B cell (primary cell): Measurements from ENCODE around the gene MYB. TPM values are rescaled to one million over a fixed set of nuclear protein-coding genes. Genes with fewer than 3 reads are reported as not detected.

ENCODE experiments used
- ATAC-seq: fragments of 200-7000 bp; cut with Tn5 transposase; one replicate; pipeline ENCODE4 v1.10.0; 2021; ENCODE audit warnings: low read depth, mild to moderate bottlenecking, moderate number of reproducible peaks, moderate library complexity
- CTCF ChIA-PET: fragments of 350-600 bp; sonication (Branson Sonifier 250); formaldehyde crosslinking; loops from one replicate; lab custom pipeline; 2021; ENCODE audit warnings: antibody characterized with exemption, inconsistent platforms; lab: Charles Lee
- POLR2A ChIA-PET: fragments of 350-600 bp; sonication (Branson Sonifier 250); formaldehyde crosslinking; loops from one replicate; lab custom pipeline; 2021; ENCODE audit warnings: antibody characterized with exemption; lab: Charles Lee
- DNase-seq: peaks from one replicate; pipeline ENCODE4 v3.0.0; 2013
- H2AFZ ChIP-seq: 2 replicates; pipeline ENCODE4 v1.6.1; 2012; ENCODE audit warnings: mild to moderate bottlenecking, low read depth, low read length; ENCODE audit not compliant: insufficient read depth, poor library complexity, severe bottlenecking
- H3K27ac ChIP-seq, 2 donors: 1 replicate in 1 of 2; 2 replicates in 1 of 2; pipeline ENCODE4 v1.5.1; 2012 to 2013; ENCODE audit warnings: low read length in 2 of 2, mild to moderate bottlenecking in 2 of 2, moderate library complexity in 1 of 2
- H3K27me3 ChIP-seq, 4 experiments: fragments of 200-600 bp in 1 of 4; sonication (generic) in 1 of 4; replicated peaks in 1 of 4; 1 replicate in 2 of 4; 2 replicates in 2 of 4; pipeline versions ENCODE4 v1.6.1 to v1.7.0; 2013 to 2016; ENCODE audit warnings: low read length in 3 of 4, mild to moderate bottlenecking in 2 of 4, mixed read lengths in 1 of 4, moderate library complexity in 1 of 4; ENCODE audit not compliant: insufficient read depth in 4 of 4, control insufficient read depth in 3 of 4; ENCODE audit errors: control extremely low read depth in 1 of 4
- H3K36me3 ChIP-seq, 2 experiments: replicated peaks in 1 of 2; 1 replicate in 1 of 2; 2 replicates in 1 of 2; pipeline versions ENCODE4 v1.6.1 to v1.7.1; 2013; ENCODE audit warnings: low read length in 1 of 2; ENCODE audit not compliant: insufficient read depth in 2 of 2, control insufficient read depth in 1 of 2; ENCODE audit errors: control extremely low read depth in 1 of 2, extremely low read depth in 1 of 2
- H3K4me1 ChIP-seq, 2 donors: fragments of 200-600 bp in 1 of 2; sonication (generic) in 1 of 2; 1 replicate in 1 of 2; 2 replicates in 1 of 2; pipeline versions ENCODE4 v1.5.1 to v1.6.1; 2013 to 2017; ENCODE audit warnings: low read length in 2 of 2; ENCODE audit not compliant: control insufficient read depth in 2 of 2, insufficient read depth in 2 of 2
- H3K4me2 ChIP-seq: replicated peaks from 2 replicates; pipeline ENCODE3; 2012; ENCODE audit warnings: mild to moderate bottlenecking, low read depth, low read length; ENCODE audit not compliant: poor library complexity, severe bottlenecking
- H3K4me3 ChIP-seq, 5 experiments: fragments of 200-600 bp in 1 of 5; sonication (generic) in 1 of 5; 1 replicate in 3 of 5; 2 replicates in 2 of 5; pipeline versions ENCODE4 v1.5.1 to v1.7.0; 2011 to 2016; ENCODE audit warnings: low read length in 4 of 5, mild to moderate bottlenecking in 4 of 5, low read depth in 2 of 5, control low read depth in 1 of 5, moderate library complexity in 1 of 5; ENCODE audit not compliant: insufficient read depth in 1 of 5; ENCODE audit errors: control extremely low read depth in 1 of 5, extremely low read depth in 1 of 5
- H3K79me2 ChIP-seq: fragments of 200-600 bp; sonication (generic); one replicate; pipeline ENCODE4 v1.6.0; 2016; ENCODE audit warnings: low read length; ENCODE audit not compliant: control insufficient read depth, insufficient read depth
- H3K9ac ChIP-seq: fragments of 200-600 bp; sonication (generic); 2 replicates; pipeline ENCODE4 v1.6.1; 2017; ENCODE audit warnings: mild to moderate bottlenecking, low read length, moderate library complexity
- H3K9me3 ChIP-seq, 3 donors: one replicate each; pipeline versions ENCODE4 v1.6.1 to v1.7.1; 2013; ENCODE audit warnings: low read length in 2 of 3; ENCODE audit not compliant: control insufficient read depth in 2 of 3, insufficient read depth in 1 of 3; ENCODE audit errors: control extremely low read depth in 1 of 3
- H4K20me1 ChIP-seq: 2 replicates; pipeline ENCODE4 v1.6.0; 2012; ENCODE audit warnings: mild to moderate bottlenecking, low read length; ENCODE audit not compliant: insufficient read depth, control insufficient read depth, poor library complexity, severe bottlenecking
- H3K27ac Mint-ChIP-seq: one replicate; pipeline ENCODE4 v1.8.0; 2021; ENCODE audit warnings: mixed read lengths
- H3K27me3 Mint-ChIP-seq: one replicate; pipeline ENCODE4 v1.8.0; 2021; ENCODE audit warnings: mixed read lengths
- H3K4me1 Mint-ChIP-seq: one replicate; pipeline ENCODE4 v1.8.0; 2021; ENCODE audit warnings: mixed read lengths
- H3K4me3 Mint-ChIP-seq: one replicate; pipeline ENCODE4 v1.8.0; 2021; ENCODE audit warnings: mixed read lengths
- H3K9me3 Mint-ChIP-seq: one replicate; pipeline ENCODE4 v1.8.0; 2022; ENCODE audit warnings: mixed read lengths; ENCODE audit not compliant: insufficient read depth
- CTCF ChIP-seq: fragments of 200-600 bp; IDR thresholded peaks from one replicate; pipeline ENCODE4 v1.8.0; 2022; ENCODE audit warnings: antibody characterized with exemption, mild to moderate bottlenecking
- EZH2 ChIP-seq: IDR thresholded peaks from 2 replicates; pipeline ENCODE4 v1.6.1; 2012; ENCODE audit warnings: borderline replicate concordance, low read depth, mild to moderate bottlenecking, moderate library complexity, low read length; ENCODE audit not compliant: insufficient read depth, poor library complexity, severe bottlenecking
- WGBS: methylation state at CpG from one replicate; pipeline ENCODE4 v1.1.5; 2013; ENCODE audit warnings: missing lambda C conversion rate; ENCODE audit not compliant: insufficient coverage; 5-methylcytosine and 5-hydroxymethylcytosine counted together
- intact Hi-C: fragments of 100-400 bp; cut with micrococcal nuclease; formaldehyde crosslinking; loops from one replicate; pipeline ENCODE4 v1.10.0; 2022
- polyA plus RNA-seq: library from polyadenylated mRNA; depleted of rRNA; stranded (reverse); fragments of >200 nt; gene quantifications from 2 replicates; pipeline ENCODE4 v1.2.3, GENCODE V29; 2012
- total RNA-seq, 2 donors: library from RNA; stranded (reverse); fragments of 120-200 nt in 1 of 2; gene quantifications; 1 replicate in 1 of 2; 2 replicates in 1 of 2; pipeline versions ENCODE4 v1.2.3 to v1.2.4, GENCODE V29; 2013 to 2022

Gene MYB
- total and polyA plus RNA-seq, 2 donors (not counting 1 experiment from before 2014, with no cell fraction given): 0.46 to 1.4 TPM

- Histone ChIP-seq H3K9ac (no peak overlapping the region), H3K4me3 (no peak overlapping the region), H4K20me1 (no peaks in the 10 kb centered on the region), H3K4me1 (no peaks in the 10 kb centered on the region), H3K36me3 (no peaks in the 10 kb centered on the region), H3K27ac (no peak overlapping the region), H2AFZ (no peak overlapping the region), H3K4me2 (no peak overlapping the region), H3K9me3 (no peaks in the 10 kb centered on the region), H3K79me2 (no peaks in the 10 kb centered on the region), H3K27me3 (no peaks in the 10 kb centered on the region)
- no CpG with 5 or more reads among the region's 3 CpGs for WGBS
- ATAC-seq (no peak), DNase-seq (no peak)
- no peak overlapping the region for H3K4me3 Mint-ChIP-seq
- H3K9me3 Mint-ChIP-seq: no peaks in the 10 kb centered on the region
- no peaks in the 10 kb centered on the region for H3K27me3 Mint-ChIP-seq
- TF ChIP-seq EZH2 (no peak), CTCF (no peak)
- no peak overlapping the region for H3K27ac Mint-ChIP-seq
- intact Hi-C loops: no loop called here
- no peaks in the 10 kb centered on the region for H3K4me1 Mint-ChIP-seq
- CTCF ChIA-PET: interaction anchor here (0.7 kb wide), 1 partner anchor 257 kb away, joined by 4 read pairs; no protein-coding TSS in a partner anchor
- POLR2A ChIA-PET: no interaction called here
Measured at GRCh38 chr6:135230711-135231468, 49.8 kb downstream of the MYB start.

GRCh38 chr6:135231469-135231844 lies 50.3 kb downstream of the MYB start:
- no peaks in the 10 kb centered on the region for H3K27me3 ChIP-seq
- no peaks in the 10 kb centered on the region for H4K20me1 ChIP-seq
- DNase-seq (no peak), ATAC-seq (no peak)
- no peaks in the 10 kb centered on the region for H3K79me2 ChIP-seq
- H3K9ac ChIP-seq: no peak overlapping the region
- H2AFZ ChIP-seq: no peak overlapping the region
- intact Hi-C loops: no loop called here
- no CpG with 5 or more reads among the region's 1 CpG for WGBS
- Mint-ChIP-seq H3K9me3 (no peaks in the 10 kb centered on the region), H3K4me3 (no peak overlapping the region), H3K4me1 (no peaks in the 10 kb centered on the region), H3K27me3 (no peaks in the 10 kb centered on the region), H3K27ac (no peak overlapping the region)
- ChIA-PET POLR2A (no interaction called here), CTCF (interaction anchor here (0.7 kb wide), 1 partner anchor 257 kb away, joined by 4 read pairs; no protein-coding TSS in a partner anchor)
- H3K4me1 ChIP-seq: no peaks in the 10 kb centered on the region
- no peaks in the 10 kb centered on the region for H3K9me3 ChIP-seq
- TF ChIP-seq CTCF (no peak), EZH2 (no peak)
- no peak overlapping the region for H3K4me3 ChIP-seq
- no peak overlapping the region for H3K27ac ChIP-seq
- no peak overlapping the region for H3K4me2 ChIP-seq
- no peaks in the 10 kb centered on the region for H3K36me3 ChIP-seq
